ENCODE results near the gene EXOSC1. TPM values are rescaled to one million over a fixed set of nuclear protein-coding genes. Genes with fewer than 3 reads are reported as not detected.

EXOSC1 gene
- polyA plus RNA-seq, 1 donor from 2014 or later = 33.5 TPM

DNA sequence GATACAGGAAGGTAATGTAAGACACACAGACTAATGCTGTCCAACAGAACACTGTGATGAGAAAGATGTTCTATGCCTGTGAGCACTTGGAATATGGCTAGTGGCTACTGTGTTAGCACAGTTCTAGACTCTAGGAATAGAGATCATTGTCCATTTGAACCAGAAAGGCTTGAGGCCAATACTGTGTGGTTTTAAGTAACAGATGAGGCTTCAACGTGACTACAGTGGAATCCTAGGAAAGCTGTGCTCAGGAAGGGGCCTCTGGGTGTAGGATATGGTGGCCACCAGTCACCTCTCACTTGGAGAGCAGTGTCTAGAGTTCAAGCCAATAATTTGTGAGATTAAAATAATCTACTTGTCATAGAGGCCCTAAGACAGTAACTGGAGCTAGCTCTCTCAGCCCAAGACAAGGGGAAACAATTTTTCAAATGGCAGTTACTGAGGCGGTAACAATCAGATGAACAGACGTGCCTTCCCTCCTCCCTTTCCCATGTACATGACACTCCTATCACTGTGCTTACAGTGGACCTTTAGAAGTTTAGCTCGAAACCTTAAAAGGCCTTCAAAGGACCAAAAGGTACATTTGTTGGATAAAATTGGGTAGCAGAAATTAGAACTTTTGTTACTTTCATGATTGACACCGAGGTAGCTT lies 10.4 kb upstream of the EXOSC1 start:
- Histone ChIP-seq H3F3A (ENCODE audit: insufficient read depth, low read length, poor library complexity, severe bottlenecking) (no peaks in the 10 kb centered on the region), H4K20me1 (ENCODE audit: insufficient read depth) (no peaks in the 10 kb centered on the region), H3K79me2 (replicated peaks; ENCODE audit: insufficient read depth, low read length) (no peaks in the 10 kb centered on the region), H3K27ac (ENCODE audit: low read length) (no peak overlapping the region), H3K4me3 (ENCODE audit: low read length) (no peak overlapping the region), H3K4me2 (ENCODE audit: low read length) (no peak overlapping the region), H3K36me3 (ENCODE audit: insufficient read depth, low read length) (peaks cover 11% of the 10 kb centered on the region), H3K27me3 (ENCODE audit: insufficient read depth, low read depth, low read length) (no peaks in the 10 kb centered on the region), H2AFZ (ENCODE audit: low read depth, low read length) (no peak overlapping the region), H3K9me2 (ENCODE audit: insufficient read depth, low read length) (no peaks in the 10 kb centered on the region), H3K9me3 (ENCODE audit: low read length) (no peaks in the 10 kb centered on the region), H3K9ac (ENCODE audit: low read length) (no peak overlapping the region)
- no peak for TF ChIP-seq CTCF (IDR thresholded peaks at IDR 0.05; ENCODE audit: poor library complexity, severe bottlenecking)
- no peak for TF ChIP-seq MXI1 (conservative IDR thresholded peaks at IDR 0.05; ENCODE audit: poor library complexity, severe bottlenecking)

GRCh38 chr10:97454330-97455036 lies 8.7 kb upstream of the EXOSC1 start:
- H3K79me2 ChIP-seq (replicated peaks; ENCODE audit: insufficient read depth, low read length) = peaks cover 5% of the 10 kb centered on the region
- H3K9me3 ChIP-seq (ENCODE audit: low read length) = no peaks in the 10 kb centered on the region
- H3K9ac ChIP-seq (ENCODE audit: low read length) = no peak overlapping the region
- H3K27ac ChIP-seq (ENCODE audit: low read length) = no peak overlapping the region
- H3K4me3 ChIP-seq (ENCODE audit: low read length) = no peak overlapping the region
- peaks cover 6% of the 10 kb centered on the region for H3K36me3 ChIP-seq (ENCODE audit: insufficient read depth, low read length)
- H3F3A ChIP-seq (ENCODE audit: insufficient read depth, low read length, poor library complexity, severe bottlenecking) = no peaks in the 10 kb centered on the region
- no peaks in the 10 kb centered on the region for H4K20me1 ChIP-seq (ENCODE audit: insufficient read depth)
- H3K9me2 ChIP-seq (ENCODE audit: insufficient read depth, low read length) = no peaks in the 10 kb centered on the region
- H3K27me3 ChIP-seq (ENCODE audit: insufficient read depth, low read depth, low read length) = no peaks in the 10 kb centered on the region
- H2AFZ ChIP-seq (ENCODE audit: low read depth, low read length) = no peak overlapping the region
- TF ChIP-seq EZH2 (IDR thresholded peaks at IDR 0.05; ENCODE audit: borderline replicate concordance, insufficient read depth, low read length, poor library complexity, severe bottlenecking) = no peak
- no peak overlapping the region for H3K4me2 ChIP-seq (ENCODE audit: low read length)

- H2AFZ ChIP-seq (ENCODE audit: low read depth, low read length) = no peak overlapping the region
- TF ChIP-seq MXI1 (conservative IDR thresholded peaks at IDR 0.05; ENCODE audit: poor library complexity, severe bottlenecking) = no peak
- TF ChIP-seq SMC3 (conservative IDR thresholded peaks at IDR 0.05; ENCODE audit: poor library complexity) = no peak
- TF ChIP-seq POLR2AphosphoS5 (IDR thresholded peaks at IDR 0.05) = no peak
- no peak for TF ChIP-seq RAD21 (conservative IDR thresholded peaks at IDR 0.05)
- no peak for TF ChIP-seq TAF1 (IDR thresholded peaks at IDR 0.05; ENCODE audit: low read depth)
- TF ChIP-seq EP300 (conservative IDR thresholded peaks at IDR 0.05; ENCODE audit: poor library complexity, severe bottlenecking) = no peak
- no peak for TF ChIP-seq REST (IDR thresholded peaks at IDR 0.05; ENCODE audit: borderline replicate concordance)
- TF ChIP-seq CTCF (IDR thresholded peaks at IDR 0.05; ENCODE audit: poor library complexity, severe bottlenecking) = no peak
- no peak for TF ChIP-seq EZH2 (IDR thresholded peaks at IDR 0.05; ENCODE audit: borderline replicate concordance, insufficient read depth, low read length, poor library complexity, severe bottlenecking)
- H3K9me3 ChIP-seq (ENCODE audit: low read length) = no peaks in the 10 kb centered on the region
- no peaks in the 10 kb centered on the region for H3K9me2 ChIP-seq (ENCODE audit: insufficient read depth, low read length)
- H4K20me1 ChIP-seq (ENCODE audit: insufficient read depth) = no peaks in the 10 kb centered on the region
- H3K27me3 ChIP-seq (ENCODE audit: insufficient read depth, low read depth, low read length) = no peaks in the 10 kb centered on the region
- no peak overlapping the region for H3K9ac ChIP-seq (ENCODE audit: low read length)
- no peaks in the 10 kb centered on the region for H3F3A ChIP-seq (ENCODE audit: insufficient read depth, low read length, poor library complexity, severe bottlenecking)
- no peak overlapping the region for H3K4me3 ChIP-seq (ENCODE audit: low read length)
- no peak overlapping the region for H3K27ac ChIP-seq (ENCODE audit: low read length)
- no peaks in the 10 kb centered on the region for H3K36me3 ChIP-seq (ENCODE audit: insufficient read depth, low read length)
- H3K79me2 ChIP-seq (replicated peaks; ENCODE audit: insufficient read depth, low read length) = peaks cover 12% of the 10 kb centered on the region
- H3K4me2 ChIP-seq (ENCODE audit: low read length) = no peak overlapping the region
Measured at GRCh38 chr10:97452352-97452751, 6.5 kb upstream of the EXOSC1 start.
